ENCODE data around the gene HID1. TPM values are rescaled to one million over a fixed set of nuclear protein-coding genes. Genes with fewer than 3 reads are reported as not detected.

Gene HID1
- total RNA-seq, 1 donor from 2014 or later = 2.6 TPM

- H3K27ac Mint-ChIP-seq (ENCODE audit: unreplicated experiment) = no peak overlapping the region
- Histone ChIP-seq H3K36me3 (ENCODE audit: insufficient read depth, low read length) (peaks cover 12% of the 10 kb centered on the region), H3K9me3 (ENCODE audit: insufficient read depth, low read depth, low read length) (no peaks in the 10 kb centered on the region), H3K4me2 (ENCODE audit: low read length) (no peak overlapping the region), H3K27me3 (ENCODE audit: insufficient read depth, low read length) (no peaks in the 10 kb centered on the region), H3K4me3 (ENCODE audit: insufficient read depth, low read depth, low read length) (no peak overlapping the region), H2AFZ (ENCODE audit: low read depth, low read length) (no peak overlapping the region), H3K9ac (ENCODE audit: low read length) (no peak overlapping the region), H3K27ac (ENCODE audit: low read depth, low read length) (no peak overlapping the region), H4K20me1 (ENCODE audit: insufficient read depth, low read length) (peaks cover 49% of the 10 kb centered on the region), H3K4me1 (ENCODE audit: insufficient read depth, low read length) (no peaks in the 10 kb centered on the region), H3K79me2 (ENCODE audit: insufficient read depth, low read length) (peaks cover 30% of the 10 kb centered on the region)
- H3K36me3 Mint-ChIP-seq (ENCODE audit: low read depth, unreplicated experiment) = peaks cover 13% of the 10 kb centered on the region
- no peak for DNase-seq (ENCODE audit: low read depth)
- FAIRE-seq = no peak
- no peak for TF ChIP-seq EZH2 (IDR thresholded peaks at IDR 0.05; ENCODE audit: insufficient read depth, low read length)
- TF ChIP-seq, protein P1, sequence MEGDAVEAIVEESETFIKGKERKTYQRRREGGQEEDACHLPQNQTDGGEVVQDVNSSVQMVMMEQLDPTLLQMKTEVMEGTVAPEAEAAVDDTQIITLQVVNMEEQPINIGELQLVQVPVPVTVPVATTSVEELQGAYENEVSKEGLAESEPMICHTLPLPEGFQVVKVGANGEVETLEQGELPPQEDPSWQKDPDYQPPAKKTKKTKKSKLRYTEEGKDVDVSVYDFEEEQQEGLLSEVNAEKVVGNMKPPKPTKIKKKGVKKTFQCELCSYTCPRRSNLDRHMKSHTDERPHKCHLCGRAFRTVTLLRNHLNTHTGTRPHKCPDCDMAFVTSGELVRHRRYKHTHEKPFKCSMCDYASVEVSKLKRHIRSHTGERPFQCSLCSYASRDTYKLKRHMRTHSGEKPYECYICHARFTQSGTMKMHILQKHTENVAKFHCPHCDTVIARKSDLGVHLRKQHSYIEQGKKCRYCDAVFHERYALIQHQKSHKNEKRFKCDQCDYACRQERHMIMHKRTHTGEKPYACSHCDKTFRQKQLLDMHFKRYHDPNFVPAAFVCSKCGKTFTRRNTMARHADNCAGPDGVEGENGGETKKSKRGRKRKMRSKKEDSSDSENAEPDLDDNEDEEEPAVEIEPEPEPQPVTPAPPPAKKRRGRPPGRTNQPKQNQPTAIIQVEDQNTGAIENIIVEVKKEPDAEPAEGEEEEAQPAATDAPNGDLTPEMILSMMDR (IDR thresholded peaks at IDR 0.05; ENCODE audit: insufficient read depth, low read depth, low read length) = no peak
- no peak overlapping the region for H3K4me3 Mint-ChIP-seq (ENCODE audit: unreplicated experiment)
- no peaks in the 10 kb centered on the region for H3K9me3 Mint-ChIP-seq (ENCODE audit: unreplicated experiment)
- H3K27me3 Mint-ChIP-seq (ENCODE audit: low read depth, unreplicated experiment) = no peaks in the 10 kb centered on the region
- H3K4me1 Mint-ChIP-seq (ENCODE audit: low read depth, unreplicated experiment) = peaks cover 9% of the 10 kb centered on the region
Observed at GRCh38 chr17:74999523-74999922, 27.0 kb upstream of the HID1 start.

DNA sequence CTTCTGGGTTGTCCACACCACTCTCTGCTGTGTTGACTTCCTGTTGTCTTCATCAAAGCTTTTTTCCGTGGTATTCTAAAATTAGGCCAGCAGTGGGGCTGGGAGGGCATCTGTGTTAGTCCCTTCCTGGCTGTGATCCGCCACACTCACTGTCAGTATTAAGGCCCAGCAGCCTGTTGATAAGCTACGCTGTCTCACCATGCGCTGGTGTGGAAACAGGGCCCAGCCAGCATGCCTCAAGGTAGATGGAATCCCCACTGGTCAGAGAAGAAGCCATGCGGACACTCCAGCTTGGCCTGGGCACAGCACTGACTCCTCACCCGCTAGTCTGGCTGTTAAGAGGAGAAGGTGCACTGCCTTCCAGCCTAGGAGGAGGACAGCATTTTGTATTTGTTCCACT is 26.2 kb upstream of the HID1 start:
- Mint-ChIP-seq H3K36me3 (ENCODE audit: low read depth, unreplicated experiment) (peaks cover 19% of the 10 kb centered on the region), H3K27ac (ENCODE audit: unreplicated experiment) (no peak overlapping the region), H3K9me3 (ENCODE audit: unreplicated experiment) (no peaks in the 10 kb centered on the region), H3K27me3 (ENCODE audit: low read depth, unreplicated experiment) (no peaks in the 10 kb centered on the region), H3K4me3 (ENCODE audit: unreplicated experiment) (no peak overlapping the region), H3K4me1 (ENCODE audit: low read depth, unreplicated experiment) (peaks cover 14% of the 10 kb centered on the region)
- H3K27me3 ChIP-seq (ENCODE audit: insufficient read depth, low read length) = no peaks in the 10 kb centered on the region
- no peak overlapping the region for H3K4me3 ChIP-seq (ENCODE audit: insufficient read depth, low read depth, low read length)
- no peak for DNase-seq (ENCODE audit: low read depth)
- H2AFZ ChIP-seq (ENCODE audit: low read depth, low read length) = no peak overlapping the region
- H3K79me2 ChIP-seq (ENCODE audit: insufficient read depth, low read length) = peaks cover 37% of the 10 kb centered on the region
- no peak for TF ChIP-seq EZH2 (IDR thresholded peaks at IDR 0.05; ENCODE audit: insufficient read depth, low read length)
- TF ChIP-seq, protein P1 (IDR thresholded peaks at IDR 0.05; ENCODE audit: insufficient read depth, low read depth, low read length) = no peak
- peaks cover 54% of the 10 kb centered on the region for H4K20me1 ChIP-seq (ENCODE audit: insufficient read depth, low read length)
- no peak overlapping the region for H3K27ac ChIP-seq (ENCODE audit: low read depth, low read length)
- peaks cover 5% of the 10 kb centered on the region for H3K4me1 ChIP-seq (ENCODE audit: insufficient read depth, low read length)
- H3K9me3 ChIP-seq (ENCODE audit: insufficient read depth, low read depth, low read length) = no peaks in the 10 kb centered on the region
- no peak for FAIRE-seq
- H3K36me3 ChIP-seq (ENCODE audit: insufficient read depth, low read length) = peaks cover 10% of the 10 kb centered on the region
- no peak overlapping the region for H3K4me2 ChIP-seq (ENCODE audit: low read length)
- H3K9ac ChIP-seq (ENCODE audit: low read length) = no peak overlapping the region

DNA sequence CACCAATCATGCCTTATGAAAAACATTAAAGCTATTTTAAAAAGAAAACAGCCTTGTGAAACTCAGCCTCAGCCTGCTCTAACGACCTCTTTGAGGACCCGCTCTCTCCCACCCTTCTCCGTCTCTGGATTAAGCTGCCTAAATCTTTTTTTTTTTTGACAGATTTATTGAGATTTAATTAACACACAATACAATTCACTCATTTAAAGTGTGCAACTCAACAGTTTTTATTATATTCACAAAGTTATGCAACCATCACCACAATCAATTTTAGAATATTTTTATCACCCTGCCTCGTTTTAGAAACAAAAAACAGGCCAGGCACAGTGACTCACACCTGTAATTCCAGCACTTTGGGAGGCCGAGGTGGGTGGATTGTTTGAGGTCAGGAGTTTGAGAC is 23.3 kb upstream of the HID1 start:
- Histone ChIP-seq H4K20me1 (ENCODE audit: insufficient read depth, low read length) (peaks cover 67% of the 10 kb centered on the region), H3K27ac (ENCODE audit: low read depth, low read length) (no peak overlapping the region), H3K9me3 (ENCODE audit: insufficient read depth, low read depth, low read length) (no peaks in the 10 kb centered on the region), H3K4me2 (ENCODE audit: low read length) (no peak overlapping the region), H3K4me1 (ENCODE audit: insufficient read depth, low read length) (peaks cover 7% of the 10 kb centered on the region), H3K27me3 (ENCODE audit: insufficient read depth, low read length) (no peaks in the 10 kb centered on the region), H3K79me2 (ENCODE audit: insufficient read depth, low read length) (peaks cover 61% of the 10 kb centered on the region), H3K36me3 (ENCODE audit: insufficient read depth, low read length) (peaks cover 6% of the 10 kb centered on the region), H3K4me3 (ENCODE audit: insufficient read depth, low read depth, low read length) (no peak overlapping the region), H2AFZ (ENCODE audit: low read depth, low read length) (no peak overlapping the region), H3K9ac (ENCODE audit: low read length) (no peak overlapping the region)
- Mint-ChIP-seq H3K27ac (ENCODE audit: unreplicated experiment) (no peak overlapping the region), H3K27me3 (ENCODE audit: low read depth, unreplicated experiment) (no peaks in the 10 kb centered on the region), H3K36me3 (ENCODE audit: low read depth, unreplicated experiment) (peaks cover 12% of the 10 kb centered on the region), H3K4me3 (ENCODE audit: unreplicated experiment) (no peak overlapping the region), H3K4me1 (ENCODE audit: low read depth, unreplicated experiment) (peaks cover 25% of the 10 kb centered on the region), H3K9me3 (ENCODE audit: unreplicated experiment) (no peaks in the 10 kb centered on the region)
- DNase-seq (ENCODE audit: low read depth) (no peak), FAIRE-seq (no peak)
- TF ChIP-seq, protein P1 (IDR thresholded peaks at IDR 0.05; ENCODE audit: insufficient read depth, low read depth, low read length) = no peak
- no peak for TF ChIP-seq EZH2 (IDR thresholded peaks at IDR 0.05; ENCODE audit: insufficient read depth, low read length)
